A549 (cell line): ENCODE measurements around the gene ATP5PO. TPM values are rescaled to one million over a fixed set of nuclear protein-coding genes. Genes with fewer than 3 reads are reported as not detected.

Source experiments
- ATAC-seq, 2 experiments: fragments of 200-7000 bp in 1 of 2; fragments of >200 bp in 1 of 2; cut with Nextera tagmentation in 1 of 2; cut with Tn5 transposase in 1 of 2; 3 replicates each; pipeline versions ENCODE4 v1.8.0 to v1.9.1; 2018 to 2020; ENCODE audit warnings: mild to moderate bottlenecking in 1 of 2, moderate library complexity in 1 of 2
- CTCF ChIA-PET: fragments of 300-600 bp; sonication (Branson Sonifier 250); formaldehyde crosslinking; extraction: SDS; loops from one replicate; lab custom pipeline; 2021; ENCODE audit warnings: antibody characterized with exemption, inconsistent platforms; lab: Yijun Ruan, JAX
- POLR2A ChIA-PET: fragments of 350-600 bp; formaldehyde crosslinking; extraction: SDS; loops from one replicate; lab custom pipeline; 2021; ENCODE audit warnings: antibody characterized with exemption, inconsistent platforms; lab: Yijun Ruan, JAX
- DNase-seq, 2 experiments: peaks; one replicate each; pipeline versions ENCODE4 v3.0.0 to v3.0.0-alpha.2; 2011 to 2016; ENCODE audit warnings: low read depth in 1 of 2, low spot score in 1 of 2
- FAIRE-seq: peaks from 2 replicates; lab custom pipeline; 2011; peaks lifted over from hg19 to GRCh38; lab: Jason Lieb, UNC
- H3K27ac ChIP-seq, 2 experiments: fragments of >200 bp; sonication (Bioruptor Twin); formaldehyde crosslinking; 3 replicates each; pipeline ENCODE4 v1.5.1; 2016 to 2017
- H3K4me1 ChIP-seq: fragments of >200 bp; sonication (Bioruptor Twin); formaldehyde crosslinking; 3 replicates; pipeline ENCODE4 v1.6.1; 2016
- H3K4me2 ChIP-seq: fragments of >200 bp; sonication (Bioruptor Twin); formaldehyde crosslinking; 3 replicates; pipeline ENCODE4 v1.6.1; 2016
- H3K4me3 ChIP-seq: fragments of >200 bp; sonication (Bioruptor Twin); formaldehyde crosslinking; 3 replicates; pipeline ENCODE4 v1.5.1; 2016
- H3K9me3 ChIP-seq: fragments of >200 bp; sonication (Bioruptor Twin); formaldehyde crosslinking; 3 replicates; pipeline ENCODE4 v1.6.1; 2016
- ATOH8 ChIP-seq: fragments of 250-450 bp; sonication (Bioruptor Pico); IDR thresholded peaks from 2 replicates; pipeline ENCODE4 v1.5.0; 2020; ENCODE audit warnings: low read depth, mild to moderate bottlenecking, moderate library complexity
- CBX8 ChIP-seq: fragments of 200-600 bp; sonication (generic); IDR thresholded peaks from 2 replicates; pipeline ENCODE4 v1.6.1; 2016
- CEBPB ChIP-seq, 2 experiments: fragments of >200 bp in 1 of 2; sonication (Bioruptor Twin) in 1 of 2; formaldehyde crosslinking in 1 of 2; IDR thresholded peaks; 2 replicates each; pipeline ENCODE4 v1.6.1; 2012 to 2016
- CTCF ChIP-seq: fragments of >200 bp; sonication (Bioruptor Twin); formaldehyde crosslinking; IDR thresholded peaks from 3 replicates; pipeline ENCODE4 v1.5.1; 2016
- EHF ChIP-seq: fragments of 250-450 bp; sonication (Bioruptor Pico); IDR thresholded peaks from 2 replicates; pipeline ENCODE4 v1.5.0; 2020; ENCODE audit warnings: mild to moderate bottlenecking
- EHMT2 ChIP-seq: fragments of 200-600 bp; sonication (generic); IDR thresholded peaks from 2 replicates; pipeline ENCODE4 v1.6.1; 2016; ENCODE audit warnings: antibody characterized with exemption, low read depth, mild to moderate bottlenecking, moderate library complexity
- ELK1 ChIP-seq: fragments of 150-350 bp; IDR thresholded peaks from 2 replicates; pipeline ENCODE4 v1.6.1; 2014; ENCODE audit warnings: low read depth, mild to moderate bottlenecking, low read length
- FOSL2 ChIP-seq, 2 experiments: fragments of 450-650 bp in 1 of 2; fragments of >200 bp in 1 of 2; sonication (Bioruptor Twin) in 1 of 2; formaldehyde crosslinking; IDR thresholded peaks; 2 replicates each; pipeline versions ENCODE4 v1.5.0 to v1.6.1; 2016 to 2020; ENCODE audit warnings: mild to moderate bottlenecking in 1 of 2, moderate library complexity in 1 of 2
- FOXS1 ChIP-seq: fragments of 250-450 bp; sonication (Bioruptor Pico); IDR thresholded peaks from 2 replicates; pipeline ENCODE4 v1.5.0; 2020; ENCODE audit warnings: mild to moderate bottlenecking, moderate library complexity
- HDAC2 ChIP-seq: fragments of 200-600 bp; sonication (generic); IDR thresholded peaks from 2 replicates; pipeline ENCODE4 v1.6.1; 2016
- HES2 ChIP-seq: fragments of >200 bp; sonication (Bioruptor Twin); formaldehyde crosslinking; IDR thresholded peaks from 2 replicates; pipeline ENCODE4 v1.6.1; 2016
- HMGXB4 ChIP-seq: fragments of 250-450 bp; sonication (Bioruptor Pico); IDR thresholded peaks from 2 replicates; pipeline ENCODE4 v1.5.0; 2021; ENCODE audit warnings: mild to moderate bottlenecking, moderate library complexity, borderline replicate concordance
- HOXB13 ChIP-seq: fragments of 250-450 bp; sonication (Bioruptor Pico); IDR thresholded peaks from 2 replicates; pipeline ENCODE4 v1.5.0; 2020; ENCODE audit warnings: low read depth, mild to moderate bottlenecking, moderate library complexity
- HOXB5 ChIP-seq: fragments of 250-450 bp; sonication (Bioruptor Pico); IDR thresholded peaks from 2 replicates; pipeline ENCODE4 v1.5.0; 2020; ENCODE audit warnings: mild to moderate bottlenecking, moderate library complexity
- JUN ChIP-seq, 2 experiments: fragments of >200 bp; sonication (Bioruptor Twin); formaldehyde crosslinking; IDR thresholded peaks; 2 replicates in 1 of 2; 3 replicates in 1 of 2; pipeline ENCODE4 v1.6.1; 2016 to 2017
- JUNB ChIP-seq: fragments of >200 bp; sonication (Bioruptor Twin); formaldehyde crosslinking; IDR thresholded peaks from 2 replicates; pipeline ENCODE4 v1.6.1; 2016
- KDM1A ChIP-seq: fragments of 200-600 bp; sonication (generic); IDR thresholded peaks from 2 replicates; pipeline ENCODE4 v1.6.1; 2016; ENCODE audit warnings: low read depth, mild to moderate bottlenecking
- MAFK ChIP-seq: fragments of 450-650 bp; IDR thresholded peaks from 2 replicates; pipeline ENCODE4 v1.6.1; 2014; ENCODE audit not compliant: partially characterized antibody
- MAZ ChIP-seq: fragments of 150-350 bp; IDR thresholded peaks from 2 replicates; pipeline ENCODE4 v1.6.1; 2014; ENCODE audit warnings: antibody characterized with exemption, low read depth, low read length, borderline replicate concordance
- NFE2L2 ChIP-seq: fragments of 150-350 bp; conservative IDR thresholded peaks from 2 replicates; pipeline ENCODE4 v1.6.1; 2014; ENCODE audit warnings: low read length
- PBX3 ChIP-seq: IDR thresholded peaks from 2 replicates; pipeline ENCODE4 v1.6.1; 2012
- PHF8 ChIP-seq: fragments of 200-600 bp; sonication (generic); IDR thresholded peaks from 2 replicates; pipeline ENCODE4 v1.6.1; 2016; ENCODE audit warnings: low read depth, mild to moderate bottlenecking, antibody characterized with exemption, moderate library complexity, borderline replicate concordance
- RCOR1 ChIP-seq: fragments of 150-350 bp; IDR thresholded peaks from 2 replicates; pipeline ENCODE4 v1.6.1; 2014; ENCODE audit warnings: antibody characterized with exemption, low read length, low read depth
- REST ChIP-seq: fragments of 200-600 bp; sonication (generic); IDR thresholded peaks from 2 replicates; pipeline ENCODE4 v1.6.1; 2016; ENCODE audit warnings: antibody characterized with exemption, mild to moderate bottlenecking, moderate library complexity
- USF2 ChIP-seq: fragments of 450-650 bp; IDR thresholded peaks from 2 replicates; pipeline ENCODE4 v1.6.1; 2014; ENCODE audit warnings: antibody characterized with exemption
- ZFP36 ChIP-seq: fragments of 450-650 bp; IDR thresholded peaks from 2 replicates; pipeline ENCODE4 v1.6.1; 2014; ENCODE audit warnings: borderline replicate concordance; ENCODE audit not compliant: partially characterized antibody
- ZNF302 ChIP-seq: fragments of 250-450 bp; sonication (Bioruptor Pico); IDR thresholded peaks from 2 replicates; pipeline ENCODE4 v1.9.0; 2021; ENCODE audit warnings: inconsistent platforms, mild to moderate bottlenecking, moderate library complexity
- WGBS: methylation state at CpG from one replicate; pipeline ENCODE4 v1.1.6; 2017; ENCODE audit errors: missing lambda C conversion rate; 5-methylcytosine and 5-hydroxymethylcytosine counted together
- polyA plus RNA-seq, 4 experiments: library from polyadenylated mRNA; depleted of rRNA in 3 of 4; stranded (reverse); fragments of >200 nt; fragmentation: RNase III in 1 of 4; extraction: RNeasy Plus Mini Kit Qiagen cat#74134 plus additional on column Dnase treatment in 1 of 4; gene quantifications; 2 replicates in 3 of 4; 3 replicates in 1 of 4; pipeline ENCODE4 v1.2.3, GENCODE V29; 2011 to 2017

Gene ATP5PO
- polyA plus RNA-seq, 2 of the 4 experiments (the other 2 are of a cell fraction) = 143 to 252 TPM

GRCh38 chr21:33947451-33948095 lies 32.0 kb upstream of the ATP5PO start:
- H3K27ac ChIP-seq = peak overlapping the region; percentile 65 to 83
- TF ChIP-seq USF2 (0 out of 2 replicates have a peak, but pooled peaks have one; percentile 8), ELK1 (no peak), CEBPB (IDR thresholded peaks at IDR 0.05) (no peak), ATOH8 (CRISPR knock-in tag) (no peak), NFE2L2 (no peak), MAZ (no peak), CTCF (no peak), HES2 (no peak), JUNB (peak; percentile 75), HOXB5 (CRISPR knock-in tag) (no peak), PBX3 (no peak), REST (no peak), HOXB13 (CRISPR knock-in tag) (no peak), EHMT2 (no peak), ZNF302 (CRISPR knock-in tag) (no peak), HDAC2 (no peak), CBX8 (no peak), JUN (IDR thresholded peaks at IDR 0.05) (peak in 1 of 2 experiments; percentile 49; a peak in 1 of 5 replicates), FOSL2 (IDR thresholded peaks at IDR 0.05) (peak; percentile 85), FOSL2 (CRISPR knock-in tag; IDR thresholded peaks at IDR 0.05) (peak; percentile 96), ZFP36 (no peak), HMGXB4 (CRISPR knock-in tag) (no peak), MAFK (peak; percentile 15), FOXS1 (CRISPR knock-in tag) (no peak), KDM1A (no peak), RCOR1 (no peak), PHF8 (no peak), EHF (CRISPR knock-in tag) (no peak)

More at GRCh38 chr21:33947451-33948095, 32.0 kb upstream of the ATP5PO start:
- Histone ChIP-seq H3K9me3 (no peaks in the 10 kb centered on the region), H3K4me3 (peak overlapping the region; percentile 33), H3K4me2 (peak overlapping the region; percentile 80), H3K4me1 (peaks cover 19% of the 10 kb centered on the region)
- FAIRE-seq (no peak), ATAC-seq (peak; percentile 98 to 99), DNase-seq (peak; percentile 89 to 91)
- 3% methylated on average over 9 of the region's 9 CpGs for WGBS
- ChIA-PET CTCF (interaction anchor here (1.0 to 6.5 kb wide), 2 partner anchors 9 to 23 kb away, joined by 3 to 38 read pairs; no protein-coding TSS in a partner anchor), POLR2A (interaction anchor here (1.0 to 1.2 kb wide), 3 partner anchors 126 to 254 kb away, joined by 5 to 9 read pairs (median 5); partner anchors contain the start of genes MRPS6 and SLC5A3)
